Skeletal muscle tissue (tissue), 5 donors: ENCODE results near the gene TNFRSF6B. TPM values are rescaled to one million over a fixed set of nuclear protein-coding genes. Genes with fewer than 3 reads are reported as not detected.

Source experiments
- H3K27ac ChIP-seq: one replicate; pipeline ENCODE4 v1.7.0; 2013; ENCODE audit warnings: mild to moderate bottlenecking, low read depth, low read length, inconsistent platforms
- H3K27me3 ChIP-seq, 3 donors: one replicate each; pipeline ENCODE4 v1.7.0; 2013; ENCODE audit warnings: low read length in 3 of 3; ENCODE audit not compliant: control insufficient read depth in 3 of 3, insufficient read depth in 3 of 3
- H3K36me3 ChIP-seq, 3 donors: one replicate each; pipeline ENCODE4 v1.7.0; 2013; ENCODE audit warnings: low read length in 3 of 3; ENCODE audit not compliant: control insufficient read depth in 3 of 3, insufficient read depth in 3 of 3
- H3K4me1 ChIP-seq, 3 donors: one replicate each; pipeline ENCODE4 v1.7.0; 2013; ENCODE audit warnings: low read length in 3 of 3, mild to moderate bottlenecking in 3 of 3; ENCODE audit not compliant: control insufficient read depth in 3 of 3, insufficient read depth in 3 of 3
- H3K4me3 ChIP-seq, 3 donors: one replicate each; pipeline ENCODE4 v1.7.0; 2013; ENCODE audit warnings: low read length in 3 of 3
- H3K9ac ChIP-seq, 3 donors: one replicate each; pipeline ENCODE4 v1.7.0; 2013; ENCODE audit warnings: low read length in 3 of 3, mild to moderate bottlenecking in 3 of 3, moderate library complexity in 2 of 3, low read depth in 1 of 3
- H3K9me3 ChIP-seq, 3 donors: one replicate each; pipeline ENCODE4 v1.7.0; 2013; ENCODE audit warnings: low read length in 3 of 3; ENCODE audit not compliant: control insufficient read depth in 3 of 3
- small RNA-seq: library from RNA; depleted of rRNA; stranded (forward); fragments of <200 nt; gene quantifications from one replicate; pipeline ENCODE3, GENCODE V24; 2014
- total RNA-seq: library from RNA; depleted of rRNA; stranded (reverse); fragments of >200 nt; gene quantifications from one replicate; pipeline ENCODE4 v1.2.3, GENCODE V29; 2014
- donor health status: Osteomylitis.

Gene TNFRSF6B
- total RNA-seq, 1 donor from 2014 or later, result not detected

GRCh38 chr20:63747622-63748069 is 51.2 kb downstream of the TNFRSF6B start:
- Histone ChIP-seq H3K9ac (no peak overlapping the region), H3K4me1 (peaks cover 0 to 1% (median 0%) of the 10 kb centered on the region in 3 donors), H3K9me3 (no peaks in the 10 kb centered on the region), H3K27ac (no peak overlapping the region), H3K27me3 (no peaks in the 10 kb centered on the region), H3K4me3 (no peak overlapping the region), H3K36me3 (peaks cover 7 to 11% (median 7%) of the 10 kb centered on the region in 3 donors)

Small RNA genes within 50 kb of the gene (small RNA-seq; reads per million reads assigned to genes)
- not detected for gene LIME1
- not detected for gene TNFRSF6B

Other genes with a start within 250 kb of the TNFRSF6B start
- gene KCNQ2, start 224.0 kb upstream of the TNFRSF6B start, total RNA-seq, result 1.6 TPM
- 255 TPM for gene EEF1A2, start 197.6 kb upstream of the TNFRSF6B start, total RNA-seq
- gene PPDPF, start 175.9 kb upstream of the TNFRSF6B start, total RNA-seq, result 24.0 TPM
- not detected for gene PTK6, start 159.3 kb upstream of the TNFRSF6B start, total RNA-seq
- gene SRMS, start 148.9 kb upstream of the TNFRSF6B start, total RNA-seq, result not detected
- gene FNDC11, start 142.5 kb upstream of the TNFRSF6B start, total RNA-seq, result 0.52 TPM
- gene HELZ2, start 122.4 kb upstream of the TNFRSF6B start, total RNA-seq, result 12.5 TPM
- 5.7 TPM for gene GMEB2, start 69.6 kb upstream of the TNFRSF6B start, total RNA-seq
- gene STMN3, start 43.2 kb upstream of the TNFRSF6B start, total RNA-seq, result 10.4 TPM
- gene RTEL1, start 38.3 kb upstream of the TNFRSF6B start, total RNA-seq, result 4.7 TPM
- 13.0 TPM for gene ARFRP1, start 11.3 kb downstream of the TNFRSF6B start, total RNA-seq
- gene ZGPAT, start 11.4 kb downstream of the TNFRSF6B start, total RNA-seq, result 6.8 TPM
- gene LIME1, start 40.0 kb downstream of the TNFRSF6B start, total RNA-seq, result 0.52 TPM
- gene SLC2A4RG, start 43.1 kb downstream of the TNFRSF6B start, total RNA-seq, result 10.4 TPM
- 52.2 TPM for gene ZBTB46, start 134.6 kb downstream of the TNFRSF6B start, total RNA-seq
- gene ABHD16B, start 164.8 kb downstream of the TNFRSF6B start, total RNA-seq, result not detected
- gene TPD52L2, start 168.6 kb downstream of the TNFRSF6B start, total RNA-seq, result 29.2 TPM
- 30.3 TPM for gene DNAJC5, start 198.5 kb downstream of the TNFRSF6B start, total RNA-seq